CD4-positive, alpha-beta T cell treated with Interleukin-10 for 1 hour (primary cell): Measurements from ENCODE around the gene C1QL1.
A peak's percentile ranks its signal among the peaks of the same experiment; 100 is the strongest.
"Not testable (repeated sequence)": the region's sequence is repeated elsewhere in the genome, so short reads cannot be mapped to it uniquely, and the experiment has no call there.

ENCODE experiments used
- DNase-seq: peaks from one replicate; pipeline ENCODE4 v3.0.0-alpha.2; 2020

Gene C1QL1

DNA sequence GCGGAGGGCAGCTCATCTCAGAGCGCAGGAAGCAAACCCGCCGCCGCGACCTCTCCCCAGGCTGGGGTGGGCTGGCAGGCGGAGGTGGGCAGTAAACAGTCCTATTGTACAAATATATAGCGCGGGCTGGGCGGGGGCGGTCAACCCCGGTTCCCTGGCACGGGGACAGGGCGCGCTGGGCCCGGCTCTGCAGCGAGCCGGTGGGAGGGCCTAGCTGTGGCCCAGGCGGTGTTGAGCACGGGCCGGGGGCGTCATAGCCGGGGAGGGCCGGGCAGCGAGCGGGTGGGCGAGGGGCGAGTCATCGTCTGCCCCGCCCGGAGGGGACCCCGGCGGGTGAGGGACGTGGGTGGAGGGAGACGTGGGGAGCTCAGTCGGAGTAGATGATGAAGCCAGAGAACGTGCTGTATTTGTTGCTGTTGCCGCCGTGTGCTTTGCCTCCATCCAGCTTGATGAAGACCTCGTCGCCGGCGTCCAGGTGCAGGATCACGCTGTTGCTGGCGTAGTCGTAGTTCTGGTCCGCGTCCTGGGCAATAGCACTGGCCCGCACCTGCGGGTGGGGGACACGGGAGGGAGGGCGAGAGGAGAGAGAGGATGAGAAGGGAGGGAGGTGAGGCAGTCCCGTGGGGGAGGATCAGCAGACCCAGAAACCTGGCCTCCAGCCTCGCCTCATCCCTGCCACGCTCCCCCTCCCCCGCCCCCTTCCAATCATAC is 8.1 kb downstream of the C1QL1 start:
- DNase-seq = no peak

DNA sequence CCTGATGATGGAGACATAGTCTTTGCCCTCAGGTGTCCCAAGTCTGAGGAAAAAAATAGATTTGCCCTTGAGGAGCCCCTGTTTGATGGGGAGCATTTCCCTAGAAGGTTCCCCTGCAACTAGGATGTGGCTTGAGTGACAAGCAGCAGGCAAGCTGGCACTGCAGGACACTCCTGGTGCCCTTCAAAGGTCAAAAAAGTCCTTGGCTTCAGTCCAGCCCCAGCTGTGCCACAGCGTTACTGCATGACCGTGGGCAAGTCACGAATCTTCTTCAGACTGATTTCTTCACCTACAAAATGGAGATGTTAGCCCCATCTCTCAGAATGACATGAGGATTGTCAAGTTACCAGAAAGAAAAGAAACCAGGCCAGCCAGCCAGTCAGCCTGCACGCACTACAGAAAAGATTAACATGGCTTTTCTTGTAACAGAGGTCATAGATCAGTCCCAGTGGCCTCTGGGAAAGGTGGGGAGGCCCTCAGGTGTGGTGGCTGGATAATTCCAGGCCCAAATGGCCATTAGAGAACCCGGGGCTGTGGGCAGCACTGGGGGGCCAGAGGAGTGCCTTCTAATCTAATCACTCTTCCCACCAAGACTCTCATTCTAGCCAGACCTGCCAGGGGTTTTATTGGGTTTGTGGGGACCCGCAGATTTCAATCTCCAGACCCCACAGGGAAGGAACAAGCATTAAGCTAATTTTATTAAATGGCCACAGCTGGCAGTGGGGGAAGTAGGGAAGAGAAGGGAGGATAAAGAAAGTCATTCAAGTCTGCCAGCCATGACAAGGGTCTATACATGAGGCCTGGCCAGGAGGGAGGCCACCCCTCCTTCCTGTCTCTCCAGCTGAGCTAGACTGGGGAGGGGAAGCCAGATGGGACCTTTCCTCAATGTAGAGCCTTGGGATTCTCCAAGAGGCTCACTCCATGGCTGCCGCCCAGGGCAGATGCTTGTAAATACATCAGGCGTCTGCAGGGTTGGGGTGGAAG is 10.8 kb downstream of the C1QL1 start:
- no peak for DNase-seq

DNA sequence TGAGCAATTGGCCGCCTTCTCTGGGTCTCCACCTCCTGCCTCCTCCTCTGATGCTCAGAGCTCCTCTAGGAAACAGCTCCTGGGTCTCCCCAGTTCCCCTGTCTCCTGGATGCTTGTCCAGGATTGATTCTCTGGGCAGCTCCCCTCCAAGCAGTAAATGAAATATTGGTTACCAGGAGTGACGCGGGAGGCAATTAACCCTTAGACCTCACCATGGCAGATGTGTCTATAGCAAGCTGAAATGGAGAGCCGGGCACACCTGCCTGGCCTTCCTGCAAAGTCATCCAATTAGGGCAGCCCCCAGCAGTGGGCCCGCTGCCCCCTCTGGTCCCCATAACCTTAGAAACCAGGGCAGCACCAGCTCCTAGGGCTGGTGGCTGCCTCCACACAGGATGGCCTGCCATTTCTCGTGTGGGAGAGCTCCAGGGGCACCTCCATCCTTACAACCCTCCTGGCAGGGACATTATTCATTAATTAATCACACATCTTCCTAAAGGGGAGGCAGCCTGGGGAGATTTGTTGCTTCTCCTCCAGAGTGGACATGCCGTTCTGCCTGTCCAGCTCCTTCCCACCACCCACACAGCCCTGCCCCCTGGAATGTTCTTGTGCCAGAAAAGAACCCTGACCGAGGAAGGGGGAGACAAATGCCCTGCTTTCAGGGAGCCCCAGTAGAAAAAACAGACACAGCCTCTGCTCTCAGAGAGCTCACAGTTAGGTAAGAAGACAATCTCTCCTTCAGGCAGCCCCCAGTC is 12.3 kb downstream of the C1QL1 start:
- DNase-seq = no peak

DNA sequence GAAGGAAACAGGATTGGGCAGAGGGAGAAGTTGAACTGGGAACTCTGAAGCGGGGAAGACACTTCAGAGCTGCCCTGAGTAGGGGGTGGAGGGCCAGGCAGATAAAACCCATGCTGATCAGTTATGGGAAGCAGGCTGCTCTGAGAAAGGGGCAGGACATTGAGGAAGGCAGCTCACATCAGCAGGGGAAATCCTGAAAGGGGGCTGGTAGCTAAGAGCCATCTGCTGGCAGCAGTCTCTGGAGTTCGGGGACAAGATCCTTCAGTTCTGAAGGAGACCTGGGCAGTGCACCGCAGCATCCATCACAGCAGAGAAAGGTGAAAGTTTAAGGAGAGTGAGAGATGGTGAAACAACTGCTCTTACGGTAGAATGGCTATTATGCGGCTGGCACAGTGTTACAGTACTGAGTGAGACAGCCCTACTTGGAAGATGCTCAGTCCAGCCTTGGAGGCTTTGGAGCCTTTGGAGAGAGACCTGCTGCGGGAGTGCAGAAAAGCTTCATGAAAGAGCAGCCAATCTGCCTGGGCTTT is 15.1 kb downstream of the C1QL1 start:
- no peak for DNase-seq

DNA sequence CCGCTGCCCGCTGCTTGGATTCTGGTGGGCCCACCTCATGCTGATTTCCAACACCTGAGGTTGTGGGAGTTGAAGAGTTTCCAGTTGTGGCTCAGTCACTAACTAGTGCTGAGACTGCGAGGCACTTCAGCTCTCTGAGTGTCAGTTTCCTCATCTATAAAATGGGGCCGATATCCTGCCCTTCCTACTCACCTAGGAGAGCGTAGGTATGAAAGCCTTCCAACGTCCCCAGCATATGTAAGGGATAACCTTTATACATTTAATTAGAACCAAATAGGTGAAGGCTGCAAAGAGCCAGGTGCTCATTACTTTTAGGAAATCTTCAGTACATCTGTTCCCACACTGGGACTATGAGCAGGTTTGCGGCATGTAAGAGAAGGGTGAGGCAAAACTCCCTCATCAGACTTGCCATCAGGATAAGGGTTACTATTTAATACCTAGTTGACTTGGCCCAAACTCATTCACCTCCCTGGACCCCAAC is 19.7 kb downstream of the C1QL1 start:
- DNase-seq = no peak

DNA sequence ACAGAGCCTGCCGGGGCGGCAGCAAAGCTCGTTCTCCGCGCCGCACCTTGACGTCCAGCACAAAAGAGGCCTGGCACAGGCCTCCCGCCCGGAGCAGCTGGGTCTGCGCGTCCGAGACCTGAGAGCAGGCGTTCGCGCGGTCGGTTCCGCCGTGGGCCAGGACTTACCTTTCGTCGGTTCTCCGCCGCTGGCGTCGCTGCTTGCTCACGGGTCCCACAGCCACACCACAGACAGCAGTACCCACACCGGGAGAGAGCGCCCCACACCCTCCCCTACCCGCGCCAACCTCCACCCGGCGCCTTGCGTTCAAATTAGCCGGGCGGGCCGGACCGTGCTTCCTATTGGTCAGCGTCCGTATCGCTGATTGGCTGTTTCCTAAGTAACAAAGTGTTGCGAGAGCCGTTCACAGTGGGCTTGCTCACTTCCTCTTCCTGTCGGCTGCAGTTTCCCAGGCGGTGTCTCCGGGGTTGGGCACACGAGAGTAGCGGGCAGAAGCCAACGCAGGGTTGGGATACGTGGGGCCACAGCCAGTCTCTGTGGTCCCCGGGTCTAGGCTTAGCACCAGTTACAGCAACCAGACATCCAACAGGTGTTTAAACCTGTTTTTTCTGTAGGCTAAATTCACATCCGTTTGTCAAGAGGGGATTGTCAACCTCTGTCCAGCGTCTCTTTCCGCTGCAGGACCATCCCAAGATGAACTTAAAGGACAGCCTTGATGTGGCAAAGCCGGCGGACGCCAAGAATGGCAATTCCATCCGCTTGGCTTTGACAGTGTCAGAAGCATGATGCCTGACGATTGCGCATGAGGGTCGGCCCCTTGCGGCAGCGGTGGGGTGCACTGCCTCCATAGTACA is 20.4 kb downstream of the C1QL1 start, which contains the start of gene KIF18B:
KIF18B (minus strand) TSS at position 313 of the 854 bp plus-strand sequence. CDS start 11,429 bp downstream, outside the sequence.
- DNase-seq = peak; percentile 92

DNA sequence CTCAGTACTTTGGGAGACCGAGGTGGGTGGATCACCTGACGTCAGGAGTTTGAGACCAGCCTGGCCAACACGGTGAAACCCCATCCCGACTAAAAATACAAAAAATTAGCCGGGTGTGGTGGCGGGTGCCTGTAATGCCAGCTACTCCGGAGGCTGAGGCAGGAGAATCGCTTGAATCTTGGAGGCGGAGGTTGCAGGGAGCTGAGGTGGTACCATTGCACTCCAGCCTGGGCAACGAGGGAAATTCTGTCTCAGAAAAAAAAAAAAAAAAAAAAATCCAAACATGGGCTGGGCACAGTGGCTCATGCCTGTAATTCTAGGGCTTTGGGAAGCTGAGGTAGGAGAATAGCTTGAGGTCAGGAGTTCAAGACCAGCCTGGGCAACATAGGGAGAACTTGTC is 22.5 kb downstream of the C1QL1 start:
- not testable (repeated sequence) for DNase-seq

DNA sequence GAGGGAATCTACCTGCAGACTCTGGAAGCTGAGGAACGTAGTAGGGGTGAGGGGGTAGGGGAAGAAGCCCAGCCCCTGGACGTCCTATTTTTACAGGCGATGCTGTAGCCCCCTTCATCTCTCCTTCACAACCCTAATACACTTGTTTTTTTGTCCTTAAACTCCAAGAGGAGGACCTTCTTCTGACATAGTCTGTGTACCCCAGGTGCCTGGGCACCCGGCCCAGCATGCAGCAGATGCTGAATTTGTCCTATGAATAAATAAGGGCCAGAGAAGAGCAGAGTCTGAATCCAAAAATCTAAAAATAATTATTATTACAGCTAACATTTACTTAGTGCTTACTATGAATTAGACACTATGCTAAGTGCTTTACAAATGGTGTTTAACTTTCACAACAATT is 25.6 kb downstream of the C1QL1 start:
- DNase-seq = no peak

DNA sequence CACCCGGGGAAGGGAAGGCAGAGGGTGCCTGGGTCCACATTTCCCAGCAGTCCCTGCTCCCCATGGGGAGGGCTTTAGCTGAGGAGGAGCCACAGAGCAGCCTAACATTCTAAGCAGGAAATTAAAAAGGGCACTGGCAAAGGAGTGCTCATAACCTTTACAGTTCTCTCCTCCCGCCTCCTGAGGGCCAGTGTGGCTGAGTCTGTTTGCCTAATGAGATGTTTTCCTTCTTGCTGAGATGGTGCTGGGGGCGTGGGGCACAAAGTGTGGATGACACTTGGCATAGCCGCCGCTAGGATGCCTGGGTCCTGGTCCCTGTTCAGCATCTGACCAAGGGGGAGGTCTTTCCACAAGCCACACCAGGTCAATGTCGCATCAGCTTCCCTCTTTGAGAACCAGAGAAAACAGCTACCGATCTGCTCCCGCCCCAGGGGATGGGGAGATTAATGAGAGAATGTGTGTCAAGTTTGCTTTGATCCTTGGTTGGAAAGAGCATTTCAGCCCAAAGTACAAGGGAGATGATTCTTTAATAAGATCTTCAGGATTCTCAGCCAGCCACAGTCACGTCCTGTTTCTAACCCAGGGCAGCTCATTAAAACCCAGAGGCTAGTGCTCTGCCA is 26.3 kb downstream of the C1QL1 start:
- DNase-seq = peak; percentile 8

DNA sequence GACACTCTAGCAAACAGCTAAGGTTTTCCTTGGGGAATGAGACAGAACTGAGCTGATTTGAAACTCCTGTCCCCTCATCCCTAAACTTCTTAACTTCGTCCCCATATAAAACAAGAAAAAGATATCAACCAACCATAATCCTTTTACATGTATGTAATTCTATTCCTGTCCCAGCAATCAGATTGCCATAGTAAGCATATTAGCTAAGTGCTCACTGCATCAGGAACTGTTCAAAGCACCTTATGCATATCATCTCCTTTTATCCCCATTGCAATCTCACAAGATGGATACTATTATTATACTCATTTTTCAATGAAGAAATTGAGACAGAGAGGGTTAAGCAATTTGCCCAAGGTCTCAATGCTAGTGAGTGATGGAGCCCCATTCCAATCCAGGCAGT is 27.3 kb downstream of the C1QL1 start:
- no peak for DNase-seq

DNA sequence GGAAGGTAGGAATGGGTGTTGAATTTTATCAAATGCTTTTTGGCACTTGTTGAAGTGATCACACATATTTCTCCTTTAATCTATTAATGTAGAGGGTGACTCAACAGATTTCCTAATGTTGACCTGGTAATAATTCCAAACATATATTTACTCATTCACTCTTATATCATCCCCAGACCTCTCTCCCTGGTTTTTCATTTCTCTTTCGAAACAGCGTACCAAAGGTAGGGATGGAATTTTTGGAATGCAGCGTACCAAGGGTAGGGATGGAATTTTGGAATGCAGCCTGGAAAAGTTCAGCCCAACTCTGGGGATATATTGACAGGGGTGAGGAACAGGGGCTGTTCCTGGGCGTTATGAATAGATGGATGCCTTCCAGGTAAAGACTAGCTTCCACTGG is 27.8 kb downstream of the C1QL1 start:
- no peak for DNase-seq

DNA sequence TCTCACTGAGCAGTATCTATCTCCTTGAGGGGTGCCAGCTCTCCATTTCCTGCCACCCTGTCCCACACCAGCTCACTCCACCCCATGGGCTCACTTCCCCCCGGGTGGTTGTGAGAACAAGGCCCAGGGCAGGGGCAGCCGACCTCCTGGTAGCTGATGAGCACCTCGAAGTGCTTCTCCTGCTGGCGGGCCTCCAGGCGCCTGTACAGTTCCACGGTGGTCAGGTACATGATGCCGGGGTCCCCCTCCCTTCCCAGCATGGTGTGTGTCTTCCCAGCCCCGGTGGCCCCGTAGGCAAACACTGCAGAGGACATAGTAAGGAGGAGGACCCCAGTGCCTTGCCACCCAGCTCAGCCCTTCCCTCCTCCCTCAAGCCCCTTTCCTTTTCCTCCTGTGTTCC is 33.0 kb downstream of the C1QL1 start:
- no peak for DNase-seq

DNA sequence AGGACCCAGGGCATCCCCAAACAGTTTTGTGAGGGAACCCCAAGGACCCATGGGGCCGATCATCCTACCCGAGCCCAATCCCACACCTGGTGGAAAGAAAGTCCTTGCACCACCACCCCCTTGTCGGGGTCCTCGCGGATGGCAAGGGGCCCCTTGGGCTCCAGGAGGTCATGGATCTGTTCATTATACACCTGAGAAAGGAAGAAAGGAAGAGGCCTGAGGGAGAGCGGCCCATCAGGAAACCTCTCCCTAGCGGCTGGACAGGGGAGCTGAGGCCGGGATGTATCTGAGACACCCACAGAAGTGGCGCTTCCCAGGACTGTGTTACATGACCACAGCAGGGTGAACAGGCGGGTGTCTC is 33.4 kb downstream of the C1QL1 start:
- DNase-seq = no peak

DNA sequence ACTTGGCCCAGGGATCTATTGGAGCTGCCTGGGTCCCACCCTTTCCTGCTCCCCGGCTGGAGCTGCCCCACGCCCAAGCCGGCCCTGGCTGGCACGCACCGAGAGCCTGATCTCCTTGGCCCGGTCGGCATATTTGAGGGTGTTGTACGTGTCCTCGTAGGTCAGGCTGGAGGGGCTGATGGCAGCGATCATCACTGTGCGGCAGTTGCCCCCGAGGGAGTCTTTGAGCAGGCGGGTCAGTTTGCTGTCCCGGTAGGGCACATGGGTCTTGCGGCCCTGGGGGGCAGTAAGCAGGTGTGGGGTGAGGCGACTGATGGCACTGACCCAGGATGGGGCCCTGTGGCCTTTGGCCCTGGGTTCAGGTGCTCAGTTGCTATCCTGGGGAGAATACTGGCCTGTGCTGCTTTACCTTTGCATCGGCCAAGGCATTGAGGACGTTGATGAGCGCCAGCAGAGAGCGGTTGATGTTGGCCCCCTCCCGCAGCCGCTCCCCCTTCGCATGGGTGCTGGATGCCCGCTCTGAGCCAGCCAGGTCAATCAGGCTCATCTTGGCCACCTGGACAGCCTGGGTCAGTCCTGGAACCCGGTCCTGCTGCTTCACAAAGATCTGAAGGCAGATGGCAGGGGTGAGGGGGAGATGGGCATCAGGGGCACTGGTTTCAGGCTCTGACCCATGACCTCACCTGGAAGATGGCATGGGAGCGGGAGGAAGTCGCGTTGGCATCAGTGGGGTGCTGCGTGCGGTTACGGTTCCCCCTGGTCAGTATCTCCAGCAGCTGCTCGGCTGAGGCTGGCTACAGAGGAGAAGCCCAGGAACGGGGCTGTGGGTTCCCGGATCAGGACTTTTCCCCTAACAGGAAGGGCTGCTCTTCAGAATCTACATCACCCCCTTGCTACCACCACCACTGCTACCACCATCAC is 34.0 kb downstream of the C1QL1 start:
- DNase-seq = no peak

DNA sequence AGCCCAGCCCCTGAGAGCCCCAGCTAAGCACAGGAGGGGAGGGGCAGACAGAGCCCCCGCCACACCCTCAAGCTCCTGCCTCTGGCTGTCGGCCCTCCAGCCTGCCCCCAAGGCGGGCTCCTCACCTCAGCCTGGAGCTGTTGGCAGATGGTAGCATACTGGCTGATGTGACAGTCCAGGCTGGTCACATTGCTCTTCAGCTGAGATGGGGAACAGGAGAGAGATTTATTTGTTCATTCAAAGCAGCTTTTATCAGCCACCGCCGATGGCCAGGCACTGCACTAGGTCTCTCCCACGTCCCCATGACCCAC is 35.4 kb downstream of the C1QL1 start:
- no peak for DNase-seq

DNA sequence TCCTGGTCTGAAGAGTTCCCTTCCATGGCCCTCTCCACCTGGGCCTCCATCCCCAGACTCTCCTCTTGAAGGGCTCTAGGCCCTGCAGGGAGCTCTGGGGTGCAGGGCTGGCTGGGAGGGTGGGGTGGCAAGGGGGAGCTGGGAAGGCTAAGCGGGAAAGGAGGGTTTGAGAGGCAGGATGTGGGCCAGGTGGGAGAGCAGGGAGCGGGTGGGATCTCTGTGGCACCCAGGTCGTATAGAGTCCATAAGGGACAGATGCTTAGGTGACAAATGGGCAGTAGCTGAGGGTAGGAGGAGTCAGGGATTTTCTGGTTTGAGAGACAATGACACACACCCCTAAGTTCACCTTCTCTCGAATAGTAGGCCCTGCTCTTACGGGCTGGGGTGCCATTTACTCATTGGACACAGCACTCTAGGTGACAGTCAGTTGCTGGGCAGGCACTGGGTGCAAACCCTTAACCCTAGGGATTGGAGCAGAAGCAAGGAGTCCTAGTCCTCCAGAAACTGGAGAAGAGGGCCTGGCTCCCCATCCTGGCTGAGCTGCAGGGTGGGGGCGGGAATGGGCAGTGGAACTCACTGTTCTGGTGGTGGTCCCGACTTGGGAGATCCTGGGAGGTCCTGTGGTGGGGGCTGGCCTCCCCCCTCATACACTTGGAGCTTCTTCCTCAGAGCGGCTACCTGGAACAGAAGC is 35.9 kb downstream of the C1QL1 start:
- DNase-seq = no peak

DNA sequence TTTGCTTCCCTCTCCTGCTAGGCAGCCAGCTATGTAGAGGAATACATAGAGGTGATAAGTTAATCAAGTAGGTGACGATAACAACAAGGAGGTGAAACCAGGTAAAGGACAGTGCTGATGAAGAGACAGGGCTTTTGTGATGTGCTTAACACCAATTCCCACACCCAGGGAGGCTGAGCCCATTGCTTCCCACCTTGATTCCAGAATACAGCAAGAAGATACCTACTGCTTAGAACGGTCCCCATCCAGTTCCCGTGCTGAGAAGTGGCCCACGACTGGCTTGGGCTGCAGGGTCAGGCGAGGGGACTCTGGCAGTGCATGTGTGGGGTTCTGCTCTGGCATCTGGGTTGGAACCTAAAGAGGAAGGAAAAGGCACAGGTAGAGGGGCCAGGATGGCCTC is 36.7 kb downstream of the C1QL1 start:
- no peak for DNase-seq

DNA sequence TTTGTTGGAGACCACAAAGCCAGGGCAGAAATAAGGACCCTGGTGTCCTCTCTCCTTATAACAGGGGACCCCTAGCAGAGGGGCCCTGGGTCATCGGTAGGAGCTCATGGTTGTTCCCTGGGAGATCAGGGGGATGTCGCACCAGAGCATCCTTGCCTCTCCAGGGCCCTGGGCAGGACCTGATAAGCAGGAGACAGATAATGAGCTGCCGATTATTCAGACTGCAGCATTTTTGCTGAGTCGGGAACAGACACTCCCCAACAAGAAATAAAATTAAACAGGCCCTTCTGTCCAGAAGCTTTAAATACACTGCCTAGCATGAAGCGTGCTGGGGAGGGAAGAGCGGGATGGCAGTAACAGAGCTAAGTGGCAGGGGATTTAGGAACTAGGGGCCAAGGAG is 37.4 kb downstream of the C1QL1 start:
- no peak for DNase-seq

DNA sequence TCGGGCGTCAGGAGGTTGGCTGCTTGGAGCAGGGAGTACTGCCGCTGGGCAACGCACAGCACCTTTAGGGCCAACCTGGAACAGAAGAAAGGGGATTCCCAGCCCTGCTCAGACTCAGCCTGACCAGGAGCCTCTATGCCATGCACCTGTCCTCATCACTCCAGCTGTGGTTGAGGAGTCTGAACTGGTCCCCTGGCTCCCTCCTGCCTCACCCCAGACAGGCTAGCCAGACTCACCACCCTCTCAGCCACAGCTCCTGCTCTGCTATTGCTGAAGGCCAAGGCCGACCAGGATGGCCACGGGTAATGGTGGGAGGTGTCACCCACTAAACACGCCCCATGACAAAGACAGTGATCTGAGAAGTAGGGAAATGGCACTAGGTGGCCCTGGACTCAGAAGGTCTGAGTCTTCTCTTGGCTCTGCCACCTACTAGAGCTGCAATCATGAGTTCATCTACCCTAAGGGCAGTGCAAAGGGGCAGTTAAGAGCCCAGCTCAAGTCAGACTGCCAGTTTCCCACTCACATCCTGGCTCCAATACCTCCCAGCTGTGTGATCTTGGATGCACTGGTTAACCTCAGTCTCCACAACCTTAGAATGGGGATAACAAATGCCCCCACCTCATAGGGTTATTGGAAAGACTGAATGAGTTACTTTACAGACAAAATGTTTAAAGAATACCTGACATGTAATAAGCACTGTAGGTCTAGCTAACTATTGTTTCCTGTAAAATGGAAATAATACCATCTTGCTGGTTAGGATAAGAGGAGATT is 39.0 kb downstream of the C1QL1 start:
- DNase-seq = no peak
